GM18505 (cell line): ENCODE measurements around the gene CRCP.
"Not testable (repeated sequence)": the region's sequence is repeated elsewhere in the genome, so short reads cannot be mapped to it uniquely, and the experiment has no call there.

ENCODE experiments used
- ATAC-seq: cut with Tn5 transposase; IDR thresholded peaks from one replicate; pipeline ENCODE4 v1.9.1; 2021; ENCODE audit not compliant: unreplicated experiment
- POLR2A ChIP-seq: IDR thresholded peaks from 4 replicates; pipeline ENCODE4 v1.6.1; 2011; ENCODE audit warnings: borderline replicate concordance; ENCODE audit not compliant: insufficient read depth, insufficient read length; ENCODE audit errors: extremely low read depth

The CRCP gene

DNA sequence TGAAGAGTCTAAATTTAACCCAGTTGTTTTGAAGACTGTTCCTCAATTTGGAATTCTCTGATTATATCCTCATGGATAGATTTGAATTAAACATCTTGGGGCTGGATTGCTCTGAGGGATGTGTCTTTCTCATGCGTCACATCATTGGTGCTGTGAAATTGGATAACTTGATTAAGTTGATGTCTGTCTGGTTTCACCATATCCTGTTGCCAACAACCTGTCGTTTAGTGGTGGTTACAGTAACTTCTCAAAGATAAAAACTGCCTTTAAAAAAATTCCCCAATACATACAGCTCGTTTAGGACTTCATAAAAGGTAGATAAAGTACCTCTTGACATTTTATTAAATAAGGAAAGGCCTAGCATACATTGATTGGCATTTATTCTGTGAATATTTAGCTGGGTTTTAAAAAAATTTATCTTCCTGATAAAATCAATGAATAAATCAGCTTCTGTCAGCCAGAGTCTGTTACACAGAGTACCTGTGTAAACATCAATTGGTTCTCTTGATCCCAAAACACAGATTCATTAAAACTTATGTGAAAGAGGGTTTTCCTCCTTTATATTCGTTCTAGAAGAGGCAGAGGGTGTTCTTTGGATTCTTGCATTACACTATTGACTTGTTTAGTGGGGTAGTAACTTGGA, 10.5 kb downstream of the CRCP start:
- TF ChIP-seq POLR2A = no peak
- ATAC-seq = no peak

DNA sequence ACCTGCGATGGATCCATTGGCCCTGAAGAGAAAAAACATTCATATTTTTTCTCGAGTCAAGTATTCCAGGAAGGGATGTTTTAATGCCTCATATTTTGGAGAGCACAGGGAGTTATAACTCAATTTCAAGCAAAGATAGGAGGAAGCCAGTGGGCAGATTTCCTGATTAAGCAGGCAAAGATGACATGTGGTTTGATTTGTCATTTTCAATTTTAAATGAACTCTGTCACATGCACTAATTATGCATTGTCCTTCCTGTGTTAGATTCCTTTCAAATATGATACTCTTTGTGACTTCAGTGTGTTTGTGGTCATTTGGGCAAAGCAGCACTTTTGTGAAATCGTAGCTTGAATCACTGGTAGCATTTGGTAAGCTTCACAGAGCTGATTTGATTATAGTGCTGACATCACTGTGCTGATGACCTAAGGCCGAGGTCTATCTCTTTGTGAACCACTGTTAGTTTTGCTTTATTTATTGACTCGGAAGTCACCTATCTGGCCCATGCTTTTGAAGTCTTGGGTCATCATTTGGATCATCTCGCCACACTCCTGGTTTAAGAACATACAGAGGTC, 11.2 kb downstream of the CRCP start:
- not testable (repeated sequence) for ATAC-seq

DNA sequence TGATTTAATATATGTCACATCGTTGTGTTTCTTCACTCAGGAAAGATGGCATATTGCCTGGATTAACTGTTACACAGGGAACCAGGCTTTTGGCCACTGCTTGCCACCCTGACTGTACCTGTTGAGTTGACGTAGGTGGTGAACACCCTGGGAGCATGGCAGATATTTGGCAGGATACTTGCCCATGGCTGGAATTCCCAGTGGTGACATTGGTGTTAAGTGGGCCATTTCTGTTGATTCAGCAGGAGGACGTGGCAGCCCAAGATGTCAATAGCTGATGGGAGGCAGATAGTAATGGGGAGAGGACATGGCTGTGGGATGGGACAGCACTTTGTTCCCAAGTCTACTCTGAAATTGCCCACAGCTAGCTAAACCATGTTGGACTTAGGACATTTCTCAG, 12.5 kb downstream of the CRCP start:
- ATAC-seq = not testable (repeated sequence)

DNA sequence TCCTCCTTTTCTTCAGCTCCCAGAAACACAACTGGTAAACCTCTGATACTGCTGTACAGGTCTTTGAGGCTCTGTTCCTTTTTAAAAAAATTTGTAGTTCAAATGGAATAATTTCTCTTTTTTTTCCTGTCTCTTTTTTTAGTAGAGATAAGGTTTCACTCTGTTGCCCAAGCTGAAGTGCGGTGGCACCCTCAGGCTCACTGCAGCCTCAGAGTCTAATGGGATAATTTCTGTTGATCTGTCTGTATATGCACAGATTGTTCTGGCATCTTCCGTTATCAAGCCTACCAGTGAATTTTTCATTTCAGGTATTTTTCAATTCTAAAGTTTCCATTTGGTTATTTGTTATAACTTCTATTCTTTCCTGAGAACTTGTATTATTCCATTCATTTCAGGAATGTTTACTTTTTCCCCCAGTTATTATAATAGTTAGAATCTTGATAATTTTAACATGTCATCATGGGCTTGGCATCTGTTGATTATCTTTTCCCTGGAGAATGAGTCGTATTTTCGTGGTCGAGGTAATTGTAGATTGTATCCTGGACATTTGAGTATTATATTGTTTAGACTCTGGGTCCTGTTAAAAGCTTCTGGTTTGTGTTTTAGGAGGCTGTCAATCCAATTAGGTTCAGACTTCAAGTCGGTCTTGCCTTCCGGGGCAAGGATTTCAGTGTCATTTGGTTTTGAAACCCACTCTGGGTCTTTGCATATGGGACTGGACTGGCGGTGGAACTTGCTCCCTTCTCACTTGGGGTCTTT, 24.5 kb downstream of the CRCP start:
- no peak for TF ChIP-seq POLR2A
- no peak for ATAC-seq

DNA sequence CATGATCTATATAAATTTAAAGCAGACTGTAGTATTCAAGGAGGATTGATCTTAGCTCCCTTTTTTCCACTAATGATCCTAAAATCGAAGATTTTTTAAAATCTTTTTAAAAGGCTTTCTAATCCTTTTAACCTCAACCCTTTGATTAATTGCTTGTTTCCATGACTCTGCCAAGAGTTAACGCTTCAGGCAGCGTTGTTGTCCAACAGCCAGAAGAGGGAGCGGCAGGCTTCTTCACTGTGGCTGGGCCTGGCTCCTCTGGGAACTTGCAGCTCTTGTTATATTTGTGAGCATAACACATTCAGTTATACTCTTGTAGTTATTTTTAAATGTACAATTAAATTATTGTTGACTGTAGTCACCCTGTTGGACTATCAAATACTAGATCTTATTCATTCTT, 26.3 kb downstream of the CRCP start:
- TF ChIP-seq POLR2A = no peak
- no peak for ATAC-seq

DNA sequence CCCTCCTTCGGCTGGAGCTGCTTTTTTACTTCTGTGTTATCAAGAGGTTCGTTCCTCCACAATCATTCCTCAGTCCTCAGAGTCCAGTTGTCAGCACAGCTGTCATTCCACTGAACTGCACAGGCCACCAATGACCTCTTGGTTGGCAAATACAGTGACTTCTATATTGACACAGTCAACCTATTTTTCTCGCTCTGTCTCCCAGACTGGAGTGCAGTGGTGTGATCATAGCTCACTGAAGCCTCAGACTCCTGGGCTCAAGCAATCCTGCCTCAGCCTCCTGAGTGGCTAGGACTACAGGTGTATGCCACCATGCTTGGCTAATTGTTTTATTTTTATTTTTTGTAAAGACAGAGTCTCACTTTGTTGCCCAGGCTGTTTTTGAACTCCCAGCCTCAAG, 27.7 kb downstream of the CRCP start:
- no peak for ATAC-seq
- no peak for TF ChIP-seq POLR2A

DNA sequence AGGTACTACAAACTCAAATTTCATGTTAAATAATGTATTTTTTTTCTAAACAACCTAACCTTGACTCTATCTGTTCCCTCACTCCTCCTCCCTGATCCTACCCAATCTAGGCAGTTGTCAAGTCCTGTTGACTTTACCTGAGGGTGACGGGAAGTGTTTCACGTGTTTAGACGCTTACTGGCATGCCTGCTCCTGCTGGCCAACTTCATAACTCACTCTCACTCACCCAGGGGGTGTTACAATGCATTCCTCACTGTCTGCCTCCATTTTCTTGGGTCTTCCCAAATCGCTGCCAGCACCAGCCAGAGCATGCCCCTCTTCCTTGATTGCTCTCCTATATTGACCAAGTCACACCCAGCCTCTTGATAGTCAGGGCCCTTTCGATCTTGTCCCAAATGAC, 28.3 kb downstream of the CRCP start:
- TF ChIP-seq POLR2A = no peak
- ATAC-seq = no peak

DNA sequence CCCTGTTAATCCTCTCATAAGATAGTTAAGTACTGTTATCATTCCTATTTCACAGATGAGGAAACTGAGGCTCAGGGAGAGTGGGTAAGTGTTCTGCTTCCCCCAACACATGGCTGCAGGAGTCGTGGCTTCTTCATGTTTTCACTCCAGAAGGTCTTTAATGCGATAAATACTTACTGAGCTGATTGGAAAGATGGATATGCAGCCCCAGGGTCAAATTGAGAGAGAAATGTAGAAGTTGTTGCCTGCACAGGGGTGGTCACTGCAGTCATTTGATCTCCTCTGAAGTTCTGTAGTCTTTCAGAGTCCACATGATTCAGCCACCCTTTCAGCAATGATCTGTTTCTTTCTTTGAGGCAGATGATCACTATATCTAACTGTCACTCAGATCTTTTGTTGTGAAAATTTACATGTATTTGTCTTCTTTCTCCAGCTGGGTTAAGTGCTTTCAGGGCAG, 29.3 kb downstream of the CRCP start:
- TF ChIP-seq POLR2A = no peak
- ATAC-seq = no peak

DNA sequence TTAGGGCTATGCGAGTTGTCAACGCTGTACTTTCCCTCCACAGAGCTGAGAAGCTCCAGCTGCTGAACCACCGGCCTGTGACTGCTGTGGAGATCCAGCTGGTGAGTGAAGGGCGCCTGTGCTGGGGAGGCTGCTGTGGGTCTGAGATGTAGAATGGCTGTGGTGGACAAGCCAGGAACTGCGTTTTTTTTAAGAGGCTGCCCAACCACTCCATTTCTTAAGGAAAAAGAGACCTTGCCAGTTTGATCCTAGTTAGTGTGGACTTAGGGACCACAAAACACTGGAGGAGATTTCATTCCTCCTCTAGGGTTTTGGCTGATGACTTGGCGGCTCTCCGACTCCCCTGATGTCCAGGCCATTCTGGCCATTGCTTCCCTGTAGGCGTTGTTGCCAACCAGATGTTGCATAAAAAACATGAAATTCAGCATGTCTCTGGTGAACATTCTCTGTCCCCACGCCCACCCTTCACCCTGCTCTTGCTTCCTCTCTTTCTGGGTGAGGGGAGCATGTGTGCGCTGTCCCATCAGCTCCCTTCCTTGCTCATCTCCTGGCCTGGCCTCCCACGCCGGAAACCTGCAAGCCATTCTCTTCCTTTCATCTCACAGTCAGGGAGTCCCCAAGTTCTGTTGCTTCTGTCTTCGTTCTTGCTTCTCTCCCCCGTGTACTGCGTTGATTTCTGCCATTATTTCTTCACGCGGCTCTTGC, 30.9 kb downstream of the CRCP start:
- TF ChIP-seq POLR2A = no peak
- ATAC-seq = no peak

DNA sequence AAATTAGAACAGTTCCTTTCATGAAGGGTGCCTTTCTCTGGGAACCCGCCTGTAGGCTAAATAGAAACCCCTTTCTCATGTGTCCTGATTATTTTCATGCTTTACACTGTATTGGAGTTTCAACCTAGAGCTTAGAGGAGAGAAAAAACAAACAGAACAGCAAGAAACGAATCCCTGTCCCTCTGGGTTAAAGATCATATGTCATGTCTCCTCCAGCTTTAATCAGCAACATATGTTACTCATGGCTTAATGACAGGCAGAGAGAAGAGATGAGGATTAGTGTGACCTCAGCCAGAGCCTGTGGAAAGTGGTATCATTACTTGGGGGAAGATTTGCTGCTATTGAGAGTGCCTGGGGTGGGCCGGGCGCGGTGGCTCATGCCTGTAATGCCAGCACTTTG, 32.1 kb downstream of the CRCP start:
- TF ChIP-seq POLR2A = no peak
- ATAC-seq = no peak

DNA sequence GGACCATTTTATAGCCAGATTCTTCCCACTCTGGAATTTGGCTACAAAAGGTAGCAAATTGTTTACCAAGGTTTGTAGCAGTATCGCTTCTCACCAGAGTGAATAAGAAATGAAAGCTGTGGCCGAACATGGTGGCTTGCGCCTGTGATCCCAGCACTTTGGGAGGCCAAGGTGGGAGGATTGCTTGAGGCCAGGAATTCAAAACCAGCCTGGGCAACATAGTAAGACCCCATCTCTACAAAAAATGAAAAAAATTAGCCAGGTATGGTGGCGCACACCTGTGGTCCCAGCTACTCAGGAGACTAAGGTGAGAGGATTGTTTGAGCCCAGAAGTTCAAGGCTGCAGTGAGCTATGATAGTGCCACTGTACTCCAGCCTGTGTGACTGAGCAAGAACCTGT, 33.0 kb downstream of the CRCP start:
- ATAC-seq = not testable (repeated sequence)

DNA sequence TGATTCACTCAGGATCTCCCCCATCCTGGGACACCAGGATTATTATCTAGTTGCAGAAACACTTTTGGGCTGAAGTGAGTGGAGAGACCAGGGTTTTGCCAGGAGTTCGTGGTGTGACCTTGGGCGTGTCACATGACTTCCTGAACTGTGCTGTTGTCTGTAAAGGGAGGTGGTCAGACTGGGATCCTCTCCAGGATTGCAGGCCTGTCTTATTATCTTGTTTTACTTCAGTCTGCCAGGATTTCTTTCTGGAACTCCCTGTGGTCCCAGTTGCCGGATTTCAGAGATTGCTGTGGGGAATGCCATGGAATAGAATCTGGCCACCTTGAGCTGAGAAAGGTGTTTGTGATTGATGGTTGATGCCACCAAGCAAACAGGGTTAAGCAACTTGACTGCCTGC, 35.8 kb downstream of the CRCP start:
- no peak for TF ChIP-seq POLR2A
- no peak for ATAC-seq

DNA sequence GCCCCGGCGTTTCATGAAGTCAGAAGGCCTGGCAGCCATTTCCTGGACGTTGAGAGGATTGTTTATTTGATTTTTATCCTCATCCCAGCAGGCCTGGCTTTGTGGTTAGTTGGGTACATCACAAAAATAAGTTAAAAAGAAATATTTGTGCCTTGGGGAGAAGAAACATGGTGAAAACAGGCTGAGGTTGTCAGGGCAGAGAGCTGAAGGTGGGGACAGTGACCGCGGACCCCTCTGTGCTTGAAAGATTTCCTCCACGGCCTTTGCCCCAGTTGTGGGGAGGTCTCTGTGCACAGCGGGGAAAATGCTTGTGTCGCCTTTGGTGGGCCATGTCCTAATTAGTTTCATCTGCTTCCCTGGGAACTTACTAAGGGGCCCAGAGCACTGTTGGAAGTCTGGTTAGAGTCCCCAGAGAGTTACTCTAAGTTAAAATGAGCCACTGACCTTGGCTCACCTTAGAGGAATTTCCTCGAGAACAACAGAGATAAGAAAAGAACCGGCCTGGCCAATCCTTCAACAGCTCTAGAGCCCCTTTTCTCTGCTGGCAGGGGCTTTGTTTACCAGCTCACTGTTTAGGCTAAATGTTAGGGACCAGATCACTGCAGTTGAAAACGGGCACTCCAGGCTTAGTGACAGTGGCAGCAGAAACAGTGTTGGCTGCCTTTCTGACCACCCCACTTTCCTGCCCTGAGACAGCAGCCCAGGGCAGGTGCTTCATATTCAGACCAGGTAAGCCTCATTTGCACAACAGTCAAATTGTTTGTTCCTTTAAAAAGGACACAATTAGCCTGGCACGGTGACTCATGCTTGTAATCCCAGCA, 37.9 kb downstream of the CRCP start:
- no peak for TF ChIP-seq POLR2A
- no peak for ATAC-seq

DNA sequence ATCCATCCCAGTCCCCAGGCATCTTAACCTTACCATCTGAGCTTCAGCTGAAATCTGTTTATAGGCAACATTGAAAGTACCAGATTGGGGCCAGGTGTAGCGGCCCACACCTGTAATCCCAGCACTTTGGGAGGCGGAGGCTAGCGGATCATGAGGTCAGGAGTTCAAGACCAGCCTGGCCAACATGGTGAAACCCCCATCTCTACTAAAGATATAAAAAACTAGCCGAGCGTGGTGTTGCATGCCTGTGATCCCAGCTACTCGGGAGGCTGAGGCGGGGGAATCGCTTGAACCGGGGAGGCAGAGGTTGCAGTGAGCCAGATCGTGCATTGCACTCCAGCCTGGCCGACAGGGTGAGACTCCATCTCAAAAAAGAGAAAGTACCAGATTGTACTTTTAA, 39.0 kb downstream of the CRCP start:
- TF ChIP-seq POLR2A = no peak
- no peak for ATAC-seq

DNA sequence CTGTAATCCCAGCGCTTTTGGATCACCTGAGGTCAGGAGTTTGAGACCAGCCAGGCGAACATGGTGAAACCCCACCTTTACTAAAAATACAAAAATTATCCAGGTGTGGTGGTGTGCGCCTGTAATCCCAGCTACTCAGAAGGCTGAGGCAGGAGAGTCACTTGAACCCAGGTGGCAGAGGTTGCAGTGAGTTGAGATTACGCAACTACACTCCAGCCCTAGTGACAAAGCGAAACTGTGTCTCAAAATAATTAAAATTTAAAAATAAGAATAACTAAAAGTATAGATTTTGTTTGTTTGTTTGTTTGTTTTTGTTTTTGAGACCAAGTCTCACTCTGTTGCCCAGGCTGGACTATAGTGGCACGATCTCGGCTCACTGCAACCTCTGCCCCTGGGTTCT, 41.4 kb downstream of the CRCP start:
- not testable (repeated sequence) for ATAC-seq
